ENCODE results near the gene PGAP6.

PGAP6 gene

DNA sequence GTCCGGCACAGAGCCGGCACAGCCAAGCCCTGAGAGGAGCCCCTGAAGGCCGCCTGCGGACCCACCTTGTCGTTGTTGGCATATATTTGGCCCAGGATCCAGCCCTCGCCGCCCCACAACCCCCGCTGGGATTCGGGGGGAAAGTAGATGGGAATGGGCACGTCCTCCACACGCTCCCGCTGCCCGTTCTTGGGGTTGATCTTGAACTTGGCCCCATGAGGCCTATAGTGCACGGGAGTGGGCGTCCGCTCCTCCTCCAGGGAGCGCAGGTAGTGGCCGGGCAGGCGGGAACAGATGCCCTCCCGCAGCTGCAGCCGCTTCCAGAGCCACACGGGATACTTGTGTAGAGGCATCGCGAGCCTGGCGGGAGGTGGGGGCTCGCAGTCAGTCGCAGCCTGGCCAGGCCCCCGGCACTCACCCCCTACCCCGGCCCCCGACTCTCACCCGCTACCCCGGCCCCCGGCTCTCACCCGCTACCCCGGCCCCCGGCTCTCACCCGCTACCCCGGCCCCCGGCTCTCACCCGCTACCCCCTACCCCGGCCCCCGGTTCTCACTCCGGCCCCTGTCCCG is 11.8 kb downstream of the PGAP6 start:
- Histone ChIP-seq H3K9me3 (ENCODE audit: severe bottlenecking) (no peaks in the 10 kb centered on the region), H3K4me3 (ENCODE audit: severe bottlenecking) (peak overlapping the region; percentile 16), H3K4me1 (ENCODE audit: insufficient read depth, poor library complexity, severe bottlenecking) (peaks cover 2% of the 10 kb centered on the region), H3K36me3 (ENCODE audit: low read depth) (peaks cover 22% of the 10 kb centered on the region), H3K27me3 (ENCODE audit: insufficient read depth, poor library complexity, severe bottlenecking) (no peaks in the 10 kb centered on the region), H3K27ac (ENCODE audit: poor library complexity, severe bottlenecking) (no peak overlapping the region)
- TF ChIP-seq, protein P1, sequence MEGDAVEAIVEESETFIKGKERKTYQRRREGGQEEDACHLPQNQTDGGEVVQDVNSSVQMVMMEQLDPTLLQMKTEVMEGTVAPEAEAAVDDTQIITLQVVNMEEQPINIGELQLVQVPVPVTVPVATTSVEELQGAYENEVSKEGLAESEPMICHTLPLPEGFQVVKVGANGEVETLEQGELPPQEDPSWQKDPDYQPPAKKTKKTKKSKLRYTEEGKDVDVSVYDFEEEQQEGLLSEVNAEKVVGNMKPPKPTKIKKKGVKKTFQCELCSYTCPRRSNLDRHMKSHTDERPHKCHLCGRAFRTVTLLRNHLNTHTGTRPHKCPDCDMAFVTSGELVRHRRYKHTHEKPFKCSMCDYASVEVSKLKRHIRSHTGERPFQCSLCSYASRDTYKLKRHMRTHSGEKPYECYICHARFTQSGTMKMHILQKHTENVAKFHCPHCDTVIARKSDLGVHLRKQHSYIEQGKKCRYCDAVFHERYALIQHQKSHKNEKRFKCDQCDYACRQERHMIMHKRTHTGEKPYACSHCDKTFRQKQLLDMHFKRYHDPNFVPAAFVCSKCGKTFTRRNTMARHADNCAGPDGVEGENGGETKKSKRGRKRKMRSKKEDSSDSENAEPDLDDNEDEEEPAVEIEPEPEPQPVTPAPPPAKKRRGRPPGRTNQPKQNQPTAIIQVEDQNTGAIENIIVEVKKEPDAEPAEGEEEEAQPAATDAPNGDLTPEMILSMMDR (IDR thresholded peaks at IDR 0.05; ENCODE audit: poor library complexity, severe bottlenecking): no peak
- ATAC-seq (ENCODE audit: low read depth) (peak; percentile 45), DNase-seq (ENCODE audit: low spot score) (no peak)

DNA sequence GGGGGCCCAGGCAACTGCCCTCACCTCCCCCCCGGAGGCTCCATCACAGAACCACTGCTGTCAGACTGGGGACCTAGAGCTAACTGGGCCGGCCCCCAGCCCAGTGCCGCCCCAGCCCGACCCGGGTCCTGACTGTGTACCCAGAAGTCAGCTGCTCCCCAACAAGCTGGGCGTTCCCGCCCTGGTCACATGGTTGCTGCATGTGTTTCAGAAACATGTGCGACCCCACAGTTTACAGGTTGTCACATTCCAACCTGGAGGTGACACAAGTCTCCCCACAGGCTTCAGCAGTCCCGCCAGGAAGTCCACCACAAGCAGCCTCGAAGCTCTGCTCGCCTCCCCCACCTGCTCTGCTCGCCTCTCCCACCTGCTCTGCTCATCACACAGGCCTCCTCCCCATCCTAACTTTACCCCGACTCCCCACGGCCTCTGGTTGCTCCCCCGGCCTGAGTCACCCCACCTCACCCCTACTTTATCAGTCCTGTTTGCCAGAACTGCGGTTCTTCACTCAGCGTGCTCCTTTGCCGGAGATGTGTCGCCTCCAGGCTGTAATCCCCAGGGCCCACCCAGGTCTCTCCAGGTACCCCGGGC is 12.4 kb downstream of the PGAP6 start:
- peaks cover 22% of the 10 kb centered on the region for H3K36me3 ChIP-seq (ENCODE audit: low read depth)
- TF ChIP-seq, protein P1 (IDR thresholded peaks at IDR 0.05; ENCODE audit: poor library complexity, severe bottlenecking): no peak
- DNase-seq (ENCODE audit: low spot score): peak; percentile 64
- no peaks in the 10 kb centered on the region for H3K27me3 ChIP-seq (ENCODE audit: insufficient read depth, poor library complexity, severe bottlenecking)
- peaks cover 2% of the 10 kb centered on the region for H3K4me1 ChIP-seq (ENCODE audit: insufficient read depth, poor library complexity, severe bottlenecking)
- no peak overlapping the region for H3K27ac ChIP-seq (ENCODE audit: poor library complexity, severe bottlenecking)
- peak overlapping the region; percentile 16 for H3K4me3 ChIP-seq (ENCODE audit: severe bottlenecking)
- ATAC-seq (ENCODE audit: low read depth): no peak
- no peaks in the 10 kb centered on the region for H3K9me3 ChIP-seq (ENCODE audit: severe bottlenecking)

DNA sequence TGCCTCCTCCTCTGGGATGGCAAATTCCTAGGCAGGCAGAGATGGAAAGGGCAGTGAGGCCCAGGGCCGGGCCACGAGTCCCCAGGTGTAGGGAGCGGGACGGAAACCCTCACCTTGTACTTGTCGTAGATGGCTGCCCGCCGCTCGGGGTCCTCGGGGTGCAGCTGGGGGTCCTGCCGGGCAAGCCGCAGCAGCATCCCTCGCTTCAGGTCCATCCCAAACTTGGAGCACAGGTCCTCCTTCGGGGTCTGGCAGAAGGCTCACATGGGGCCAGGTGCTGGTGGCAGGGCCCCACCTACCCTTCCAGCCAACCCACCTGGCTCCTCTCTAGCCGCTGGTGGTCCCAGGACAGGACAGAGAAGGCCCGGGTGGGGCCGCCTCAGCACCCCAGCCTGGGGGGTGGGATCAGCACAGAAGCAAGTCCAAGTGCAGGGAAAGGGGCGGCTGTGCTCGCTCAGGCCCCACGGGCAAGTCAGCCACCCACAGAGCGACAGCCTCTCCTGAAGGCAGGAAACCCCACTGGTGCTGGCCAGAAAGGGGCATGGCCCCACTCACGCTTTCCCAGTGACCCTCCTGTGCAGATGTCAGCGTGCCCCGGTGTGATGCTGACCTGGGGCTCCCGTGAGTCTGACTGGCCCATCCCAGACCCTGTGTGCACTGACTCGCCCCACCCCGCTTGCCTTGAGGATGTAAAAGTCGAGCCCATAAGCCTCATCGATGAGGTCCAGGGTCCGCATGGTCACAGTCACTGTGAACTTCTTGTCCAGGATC is 13.2 kb downstream of the PGAP6 start:
- peaks cover 2% of the 10 kb centered on the region for H3K4me1 ChIP-seq (ENCODE audit: insufficient read depth, poor library complexity, severe bottlenecking)
- DNase-seq (ENCODE audit: low spot score): peak; percentile 57
- no peaks in the 10 kb centered on the region for H3K9me3 ChIP-seq (ENCODE audit: severe bottlenecking)
- ATAC-seq (ENCODE audit: low read depth): no peak
- H3K36me3 ChIP-seq (ENCODE audit: low read depth): peaks cover 22% of the 10 kb centered on the region
- H3K27ac ChIP-seq (ENCODE audit: poor library complexity, severe bottlenecking): no peak overlapping the region
- TF ChIP-seq, protein P1 (IDR thresholded peaks at IDR 0.05; ENCODE audit: poor library complexity, severe bottlenecking): no peak
- no peaks in the 10 kb centered on the region for H3K27me3 ChIP-seq (ENCODE audit: insufficient read depth, poor library complexity, severe bottlenecking)
- no peak overlapping the region for H3K4me3 ChIP-seq (ENCODE audit: severe bottlenecking)

DNA sequence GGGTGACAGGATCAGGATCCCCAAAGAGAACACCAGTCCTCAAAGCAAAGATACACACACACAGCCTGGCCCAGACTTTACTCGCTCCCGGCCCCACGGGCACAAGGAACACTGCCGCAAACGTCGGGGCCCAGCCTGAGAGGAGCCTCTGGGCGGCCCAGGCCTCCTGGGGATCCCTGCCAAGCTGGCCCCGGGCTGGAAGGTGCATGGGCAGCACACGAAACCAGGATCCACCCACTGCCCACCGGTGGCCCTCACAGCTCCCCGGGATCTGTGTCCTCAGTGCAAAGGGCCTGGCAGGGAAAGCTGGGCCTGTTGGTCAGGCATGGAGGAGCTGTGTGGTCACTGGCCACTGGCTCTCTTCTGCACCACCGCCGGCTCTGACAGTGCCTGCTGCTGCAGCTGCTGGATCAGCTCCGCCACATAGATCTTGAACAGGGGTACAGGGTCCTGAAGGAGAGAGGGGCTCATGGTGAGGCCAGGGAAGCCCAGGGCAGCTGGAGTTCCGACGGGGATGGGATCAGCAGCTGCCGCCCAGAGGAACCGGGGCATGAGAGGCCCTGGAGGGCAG is 14.4 kb downstream of the PGAP6 start:
- H3K4me3 ChIP-seq (ENCODE audit: severe bottlenecking): no peak overlapping the region
- TF ChIP-seq, protein P1 (IDR thresholded peaks at IDR 0.05; ENCODE audit: poor library complexity, severe bottlenecking): no peak
- peak; percentile 62 for DNase-seq (ENCODE audit: low spot score)
- H3K27me3 ChIP-seq (ENCODE audit: insufficient read depth, poor library complexity, severe bottlenecking): no peaks in the 10 kb centered on the region
- ATAC-seq (ENCODE audit: low read depth): no peak
- H3K36me3 ChIP-seq (ENCODE audit: low read depth): peaks cover 22% of the 10 kb centered on the region
- H3K27ac ChIP-seq (ENCODE audit: poor library complexity, severe bottlenecking): no peak overlapping the region
- peaks cover 2% of the 10 kb centered on the region for H3K4me1 ChIP-seq (ENCODE audit: insufficient read depth, poor library complexity, severe bottlenecking)
- H3K9me3 ChIP-seq (ENCODE audit: severe bottlenecking): no peaks in the 10 kb centered on the region

Measured in RWPE2 (cell line).